ENCODE data around the gene BICDL1. TPM values are rescaled to one million over a fixed set of nuclear protein-coding genes. Genes with fewer than 3 reads are reported as not detected.

BICDL1 gene, protein sequence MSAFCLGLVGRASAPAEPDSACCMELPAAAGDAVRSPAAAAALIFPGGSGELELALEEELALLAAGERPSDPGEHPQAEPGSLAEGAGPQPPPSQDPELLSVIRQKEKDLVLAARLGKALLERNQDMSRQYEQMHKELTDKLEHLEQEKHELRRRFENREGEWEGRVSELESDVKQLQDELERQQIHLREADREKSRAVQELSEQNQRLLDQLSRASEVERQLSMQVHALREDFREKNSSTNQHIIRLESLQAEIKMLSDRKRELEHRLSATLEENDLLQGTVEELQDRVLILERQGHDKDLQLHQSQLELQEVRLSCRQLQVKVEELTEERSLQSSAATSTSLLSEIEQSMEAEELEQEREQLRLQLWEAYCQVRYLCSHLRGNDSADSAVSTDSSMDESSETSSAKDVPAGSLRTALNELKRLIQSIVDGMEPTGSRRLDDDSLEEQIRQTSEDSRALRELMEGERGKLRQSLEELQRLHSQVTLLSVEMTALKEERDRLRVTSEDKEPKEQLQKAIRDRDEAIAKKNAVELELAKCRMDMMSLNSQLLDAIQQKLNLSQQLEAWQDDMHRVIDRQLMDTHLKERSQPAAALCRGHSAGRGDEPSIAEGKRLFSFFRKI
- 3.3 and 4.4 TPM in 2 replicates for polyA plus RNA-seq (2013)

DNA sequence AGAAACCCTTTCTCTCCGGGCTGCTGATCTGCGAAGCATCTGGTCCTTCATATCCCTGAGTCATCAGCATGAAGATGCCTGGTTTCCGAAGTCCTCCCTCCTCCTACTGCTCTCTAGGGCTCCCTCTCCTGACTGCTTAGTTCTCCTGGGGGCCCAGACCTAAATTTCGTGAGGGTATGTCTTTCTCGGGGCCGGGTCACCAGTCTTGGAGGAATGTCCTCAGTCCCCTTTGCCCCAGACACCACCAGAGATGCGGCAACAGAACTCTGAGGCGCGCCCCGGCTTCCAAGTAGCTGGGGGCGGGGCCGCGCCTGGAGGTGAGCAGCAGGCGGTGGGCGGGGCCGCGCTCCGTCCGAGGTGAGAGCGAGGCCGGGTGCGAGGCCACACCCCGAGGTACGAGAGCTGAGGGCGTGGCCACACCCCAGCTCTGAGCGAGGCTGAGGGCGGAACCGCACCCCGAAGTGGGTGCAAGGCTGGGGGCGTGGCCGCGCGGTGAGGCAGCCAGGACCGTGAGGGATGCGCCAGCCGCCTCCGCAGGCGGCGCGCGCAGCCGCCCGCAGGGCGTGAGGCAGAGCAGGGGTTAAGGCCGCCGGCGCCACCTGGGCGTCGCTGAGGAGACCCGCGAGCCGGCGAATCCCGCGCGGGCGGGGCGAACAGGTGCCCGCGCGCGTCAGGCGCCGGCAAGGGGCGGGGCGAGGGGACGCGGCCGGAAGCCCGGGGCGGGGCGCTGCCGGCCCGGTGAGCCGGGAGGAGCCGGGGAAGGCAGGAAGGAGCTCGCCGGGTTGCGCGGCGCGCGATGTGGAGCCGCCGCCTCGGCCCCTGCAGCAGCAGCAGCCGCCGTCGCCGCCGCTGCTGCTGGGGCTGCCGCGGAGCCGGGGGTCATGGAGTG is at the start of gene BICDL1:
Gene BICDL1 (plus strand): TSS at position 765 of the 889 bp plus-strand sequence. CDS start 633 bp downstream, outside the sequence.
- WGBS (ENCODE audit: extremely low coverage, insufficient coverage, insufficient read length): no CpG with 5 or more reads among the region's 94 CpGs
- Histone ChIP-seq H2AFZ (ENCODE audit: insufficient read depth, low read length, poor library complexity) (peak within 1 kb of the TSS; percentile 85), H2BK120ac (ENCODE audit: insufficient read depth, low read length, poor library complexity) (no peak within 1 kb of the TSS), H3K4ac (ENCODE audit: low read depth, low read length) (no peak within 1 kb of the TSS), H3K14ac (ENCODE audit: low read length) (no peak within 1 kb of the TSS), H3K23ac (ENCODE audit: low read length) (no peak within 1 kb of the TSS), H2BK12ac (ENCODE audit: low read length) (no peak within 1 kb of the TSS), H2BK5ac (ENCODE audit: low read depth, low read length, poor library complexity) (no peak within 1 kb of the TSS), H3K9ac (ENCODE audit: low read length) (no peak within 1 kb of the TSS), H4K12ac (ENCODE audit: low read depth, low read length) (peak within 1 kb of the TSS; percentile 59), H2AK5ac (ENCODE audit: low read length) (no peak within 1 kb of the TSS), H3K27me3 (ENCODE audit: insufficient read depth, low read length) (peaks cover 4% of the 10 kb centered on the region), H4K91ac (ENCODE audit: low read depth, low read length) (peak within 1 kb of the TSS; percentile 39), H4K8ac (ENCODE audit: low read depth, low read length) (peak within 1 kb of the TSS; percentile 51), H3K79me2 (ENCODE audit: control insufficient read depth, insufficient read depth, low read length, poor library complexity) (no peaks in the 10 kb centered on the region), H3K4me3 (ENCODE audit: low read depth, low read length) (peak within 1 kb of the TSS; percentile 87), H3K79me1 (ENCODE audit: low read length) (peaks cover 2% of the 10 kb centered on the region), H3K9me3 (ENCODE audit: insufficient read depth, low read depth, low read length) (no peaks in the 10 kb centered on the region), H3K4me2 (ENCODE audit: low read length) (peak within 1 kb of the TSS; percentile 88), H3K27ac (ENCODE audit: low read depth, low read length) (peak within 1 kb of the TSS; percentile 16), H3K18ac (ENCODE audit: low read length) (peak within 1 kb of the TSS; percentile 50), H3K36me3 (ENCODE audit: control insufficient read depth in 1 of 2, insufficient read depth in 2 of 2, low read length in 2 of 2) (no peaks in the 10 kb centered on the region), H3K4me1 (ENCODE audit: control insufficient read depth in 1 of 2, insufficient read depth in 2 of 2, low read length in 2 of 2) (peaks cover 8 to 9% of the 10 kb centered on the region in 2 experiments)
- DNase-seq: peak; percentile 90 to 95

DNA sequence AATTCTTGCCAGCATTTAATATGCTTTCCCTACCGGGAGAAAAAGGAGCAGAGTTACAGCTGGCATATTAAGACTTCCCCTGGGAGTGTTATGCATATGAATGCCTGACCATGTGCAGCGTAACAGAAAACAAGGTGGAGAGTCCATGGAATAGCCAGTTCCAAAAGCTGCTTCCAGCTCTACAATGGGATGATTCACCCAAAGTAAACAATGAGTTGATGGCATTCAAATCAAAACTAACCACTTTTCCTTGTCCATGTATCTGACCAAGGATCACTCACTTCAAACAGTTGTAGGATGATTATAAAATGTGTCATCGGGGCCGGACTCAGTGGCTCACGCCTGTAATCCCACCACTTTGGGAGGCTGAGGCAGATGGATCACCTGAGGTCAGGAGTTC is 48.1 kb upstream of the BICDL1 start:
- Histone ChIP-seq H4K91ac (ENCODE audit: low read depth, low read length) (no peak overlapping the region), H3K79me2 (ENCODE audit: control insufficient read depth, insufficient read depth, low read length, poor library complexity) (no peaks in the 10 kb centered on the region), H4K12ac (ENCODE audit: low read depth, low read length) (no peak overlapping the region), H3K27me3 (ENCODE audit: insufficient read depth, low read length) (no peaks in the 10 kb centered on the region), H3K79me1 (ENCODE audit: low read length) (no peaks in the 10 kb centered on the region), H2AK5ac (ENCODE audit: low read length) (no peak overlapping the region), H2BK120ac (ENCODE audit: insufficient read depth, low read length, poor library complexity) (no peak overlapping the region), H3K4ac (ENCODE audit: low read depth, low read length) (no peak overlapping the region), H3K4me3 (ENCODE audit: low read depth, low read length) (no peak overlapping the region), H3K36me3 (ENCODE audit: control insufficient read depth in 1 of 2, insufficient read depth in 2 of 2, low read length in 2 of 2) (no peaks in the 10 kb centered on the region), H3K4me1 (ENCODE audit: control insufficient read depth in 1 of 2, insufficient read depth in 2 of 2, low read length in 2 of 2) (no peaks in the 10 kb centered on the region), H3K23ac (ENCODE audit: low read length) (no peak overlapping the region), H3K27ac (ENCODE audit: low read depth, low read length) (no peak overlapping the region), H3K9ac (ENCODE audit: low read length) (no peak overlapping the region), H4K8ac (ENCODE audit: low read depth, low read length) (no peak overlapping the region), H2BK5ac (ENCODE audit: low read depth, low read length, poor library complexity) (no peak overlapping the region), H3K18ac (ENCODE audit: low read length) (no peak overlapping the region), H3K9me3 (ENCODE audit: insufficient read depth, low read depth, low read length) (no peaks in the 10 kb centered on the region), H3K14ac (ENCODE audit: low read length) (no peak overlapping the region), H2AFZ (ENCODE audit: insufficient read depth, low read length, poor library complexity) (no peak overlapping the region), H2BK12ac (ENCODE audit: low read length) (no peak overlapping the region), H3K4me2 (ENCODE audit: low read length) (no peak overlapping the region)
- WGBS (ENCODE audit: extremely low coverage, insufficient coverage, insufficient read length): no CpG with 5 or more reads among the region's 5 CpGs
- no peak for DNase-seq

DNA sequence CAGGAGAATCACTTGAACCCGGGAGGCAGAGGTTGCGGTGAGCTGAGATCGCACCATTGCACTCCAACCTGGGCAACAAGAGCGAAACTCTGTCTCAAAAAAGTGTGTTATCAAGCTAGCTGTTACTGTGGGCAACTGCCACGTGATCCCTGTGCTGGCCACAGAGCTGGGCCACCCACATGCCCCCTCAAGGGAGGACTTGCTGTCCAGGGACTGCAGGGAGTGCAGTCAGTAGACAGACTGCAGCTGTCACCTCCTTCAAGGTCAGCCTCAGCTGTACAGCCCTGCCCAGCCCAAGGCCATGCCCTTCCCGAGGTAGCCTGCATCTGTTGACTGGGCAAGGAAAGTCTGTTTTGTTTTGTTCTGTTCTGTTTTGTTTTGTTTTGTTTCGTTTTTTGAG is 46.6 kb upstream of the BICDL1 start:
- no peaks in the 10 kb centered on the region for H3K4me1 ChIP-seq (ENCODE audit: control insufficient read depth in 1 of 2, insufficient read depth in 2 of 2, low read length in 2 of 2)
- H3K4me3 ChIP-seq (ENCODE audit: low read depth, low read length): no peak overlapping the region
- no CpG with 5 or more reads among the region's 7 CpGs for WGBS (ENCODE audit: extremely low coverage, insufficient coverage, insufficient read length)
- no peak overlapping the region for H3K4me2 ChIP-seq (ENCODE audit: low read length)
- no peak overlapping the region for H4K8ac ChIP-seq (ENCODE audit: low read depth, low read length)
- no peak overlapping the region for H4K91ac ChIP-seq (ENCODE audit: low read depth, low read length)
- no peaks in the 10 kb centered on the region for H3K36me3 ChIP-seq (ENCODE audit: control insufficient read depth in 1 of 2, insufficient read depth in 2 of 2, low read length in 2 of 2)
- no peak overlapping the region for H3K18ac ChIP-seq (ENCODE audit: low read length)
- H3K79me2 ChIP-seq (ENCODE audit: control insufficient read depth, insufficient read depth, low read length, poor library complexity): no peaks in the 10 kb centered on the region
- no peak overlapping the region for H3K4ac ChIP-seq (ENCODE audit: low read depth, low read length)
- no peak overlapping the region for H2AK5ac ChIP-seq (ENCODE audit: low read length)
- DNase-seq: no peak
- H3K14ac ChIP-seq (ENCODE audit: low read length): no peak overlapping the region
- H3K23ac ChIP-seq (ENCODE audit: low read length): no peak overlapping the region
- no peak overlapping the region for H2AFZ ChIP-seq (ENCODE audit: insufficient read depth, low read length, poor library complexity)
- H3K9ac ChIP-seq (ENCODE audit: low read length): no peak overlapping the region
- no peak overlapping the region for H2BK120ac ChIP-seq (ENCODE audit: insufficient read depth, low read length, poor library complexity)
- no peak overlapping the region for H2BK5ac ChIP-seq (ENCODE audit: low read depth, low read length, poor library complexity)
- no peaks in the 10 kb centered on the region for H3K27me3 ChIP-seq (ENCODE audit: insufficient read depth, low read length)
- no peak overlapping the region for H2BK12ac ChIP-seq (ENCODE audit: low read length)
- no peaks in the 10 kb centered on the region for H3K79me1 ChIP-seq (ENCODE audit: low read length)
- no peak overlapping the region for H4K12ac ChIP-seq (ENCODE audit: low read depth, low read length)
- no peaks in the 10 kb centered on the region for H3K9me3 ChIP-seq (ENCODE audit: insufficient read depth, low read depth, low read length)
- no peak overlapping the region for H3K27ac ChIP-seq (ENCODE audit: low read depth, low read length)

DNA sequence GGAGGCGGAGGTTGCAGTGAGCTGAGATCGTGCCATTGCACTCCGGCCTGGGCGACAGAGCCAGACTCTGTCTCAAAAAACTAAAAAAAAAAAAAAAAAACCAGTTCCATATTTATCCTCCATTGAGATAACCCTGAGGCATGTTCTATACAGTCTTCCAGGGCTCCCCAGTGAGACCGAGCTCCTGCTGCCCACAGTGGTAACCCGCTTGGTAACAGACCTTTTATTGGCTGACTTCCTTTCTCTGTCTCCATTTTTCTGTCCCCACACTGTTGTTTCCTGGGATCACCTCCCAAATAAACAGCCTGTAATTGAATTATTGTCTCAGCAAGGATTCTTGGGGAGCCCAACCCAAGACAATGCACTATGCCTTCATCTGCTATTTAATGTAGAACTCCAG is 42.8 kb upstream of the BICDL1 start:
- no peak for DNase-seq
- Histone ChIP-seq H3K4me2 (ENCODE audit: low read length) (no peak overlapping the region), H4K12ac (ENCODE audit: low read depth, low read length) (no peak overlapping the region), H3K9me3 (ENCODE audit: insufficient read depth, low read depth, low read length) (no peaks in the 10 kb centered on the region), H3K9ac (ENCODE audit: low read length) (no peak overlapping the region), H3K27me3 (ENCODE audit: insufficient read depth, low read length) (no peaks in the 10 kb centered on the region), H2BK12ac (ENCODE audit: low read length) (no peak overlapping the region), H3K36me3 (ENCODE audit: control insufficient read depth in 1 of 2, insufficient read depth in 2 of 2, low read length in 2 of 2) (no peaks in the 10 kb centered on the region), H2AK5ac (ENCODE audit: low read length) (no peak overlapping the region), H4K8ac (ENCODE audit: low read depth, low read length) (no peak overlapping the region), H3K79me2 (ENCODE audit: control insufficient read depth, insufficient read depth, low read length, poor library complexity) (no peaks in the 10 kb centered on the region), H2BK120ac (ENCODE audit: insufficient read depth, low read length, poor library complexity) (no peak overlapping the region), H3K23ac (ENCODE audit: low read length) (no peak overlapping the region), H3K4me1 (ENCODE audit: control insufficient read depth in 1 of 2, insufficient read depth in 2 of 2, low read length in 2 of 2) (no peaks in the 10 kb centered on the region), H3K18ac (ENCODE audit: low read length) (no peak overlapping the region), H2AFZ (ENCODE audit: insufficient read depth, low read length, poor library complexity) (no peak overlapping the region), H3K4ac (ENCODE audit: low read depth, low read length) (no peak overlapping the region), H3K27ac (ENCODE audit: low read depth, low read length) (no peak overlapping the region), H4K91ac (ENCODE audit: low read depth, low read length) (no peak overlapping the region), H3K79me1 (ENCODE audit: low read length) (no peaks in the 10 kb centered on the region), H2BK5ac (ENCODE audit: low read depth, low read length, poor library complexity) (no peak overlapping the region), H3K4me3 (ENCODE audit: low read depth, low read length) (no peak overlapping the region), H3K14ac (ENCODE audit: low read length) (no peak overlapping the region)
- WGBS (ENCODE audit: extremely low coverage, insufficient coverage, insufficient read length): no CpG with 5 or more reads among the region's 6 CpGs

Data from trophoblast cell (in vitro differentiated cells and primary cell).